HG03378 (cell line): Measurements from ENCODE around the gene CDC14A.
"Not testable (repeated sequence)": the region's sequence is repeated elsewhere in the genome, so short reads cannot be mapped to it uniquely, and the experiment has no call there.

Experiments used
- ATAC-seq: cut with Tn5 transposase; IDR thresholded peaks from one replicate; pipeline ENCODE4 v1.9.1; 2021; ENCODE audit warnings: mild to moderate bottlenecking, moderate library complexity; ENCODE audit not compliant: unreplicated experiment

CDC14A gene

GRCh38 chr1:100361511-100362089, 9.3 kb downstream of the CDC14A start:
- ATAC-seq, result no peak

- no peak for ATAC-seq
Measured at GRCh38 chr1:100362821-100363466, 10.6 kb downstream of the CDC14A start.

- ATAC-seq, result no peak
Measured at GRCh38 chr1:100363831-100364230, 11.5 kb downstream of the CDC14A start.

- no peak for ATAC-seq
Measured at GRCh38 chr1:100364697-100365096, 12.4 kb downstream of the CDC14A start.

- no peak for ATAC-seq
Measured at GRCh38 chr1:100366209-100366525, 13.9 kb downstream of the CDC14A start.

- not testable (repeated sequence) for ATAC-seq
Measured at GRCh38 chr1:100369339-100369738, 17.0 kb downstream of the CDC14A start.

GRCh38 chr1:100373953-100374352, 21.6 kb downstream of the CDC14A start:
- ATAC-seq, result not testable (repeated sequence)

- not testable (repeated sequence) for ATAC-seq
Measured at GRCh38 chr1:100376890-100377289, 24.6 kb downstream of the CDC14A start.

- ATAC-seq, result peak; percentile 98
Measured at GRCh38 chr1:100377590-100378361, 25.5 kb downstream of the CDC14A start.

- no peak for ATAC-seq
Measured at GRCh38 chr1:100378956-100379355, 26.6 kb downstream of the CDC14A start.

GRCh38 chr1:100380635-100381034, 28.3 kb downstream of the CDC14A start:
- no peak for ATAC-seq

- ATAC-seq, result no peak
Measured at GRCh38 chr1:100382657-100383056, 30.4 kb downstream of the CDC14A start.

GRCh38 chr1:100383743-100384405, 31.6 kb downstream of the CDC14A start:
- no peak for ATAC-seq

GRCh38 chr1:100387209-100387608, 34.9 kb downstream of the CDC14A start:
- ATAC-seq, result peak; percentile 43

GRCh38 chr1:100387657-100388350, 35.5 kb downstream of the CDC14A start:
- ATAC-seq, result peak; percentile 39

- no peak for ATAC-seq
Measured at GRCh38 chr1:100390531-100390930, 38.2 kb downstream of the CDC14A start.

- ATAC-seq, result no peak
Measured at GRCh38 chr1:100391675-100392074, 39.4 kb downstream of the CDC14A start.

GRCh38 chr1:100392756-100393155, 40.5 kb downstream of the CDC14A start:
- ATAC-seq, result no peak

- no peak for ATAC-seq
Measured at GRCh38 chr1:100394285-100394684, 42.0 kb downstream of the CDC14A start.

- ATAC-seq, result no peak
Measured at GRCh38 chr1:100395913-100396312, 43.6 kb downstream of the CDC14A start.

- no peak for ATAC-seq
Measured at GRCh38 chr1:100396651-100397050, 44.3 kb downstream of the CDC14A start.
